ENCODE results near the gene TMEM183A.

Gene TMEM183A

GRCh38 chr1:203048086-203048485 is 40.9 kb downstream of the TMEM183A start:
- DNase-seq, result no peak

- no peak for DNase-seq
These were observed 41.4 kb downstream of the TMEM183A start for GRCh38 chr1:203048555-203049051.

GRCh38 chr1:203049077-203049476 is 41.9 kb downstream of the TMEM183A start:
- no peak for DNase-seq

- DNase-seq, result no peak
These were observed 42.5 kb downstream of the TMEM183A start for GRCh38 chr1:203049576-203050180.

GRCh38 chr1:203050826-203051225 is 43.7 kb downstream of the TMEM183A start:
- no peak for DNase-seq

DNA sequence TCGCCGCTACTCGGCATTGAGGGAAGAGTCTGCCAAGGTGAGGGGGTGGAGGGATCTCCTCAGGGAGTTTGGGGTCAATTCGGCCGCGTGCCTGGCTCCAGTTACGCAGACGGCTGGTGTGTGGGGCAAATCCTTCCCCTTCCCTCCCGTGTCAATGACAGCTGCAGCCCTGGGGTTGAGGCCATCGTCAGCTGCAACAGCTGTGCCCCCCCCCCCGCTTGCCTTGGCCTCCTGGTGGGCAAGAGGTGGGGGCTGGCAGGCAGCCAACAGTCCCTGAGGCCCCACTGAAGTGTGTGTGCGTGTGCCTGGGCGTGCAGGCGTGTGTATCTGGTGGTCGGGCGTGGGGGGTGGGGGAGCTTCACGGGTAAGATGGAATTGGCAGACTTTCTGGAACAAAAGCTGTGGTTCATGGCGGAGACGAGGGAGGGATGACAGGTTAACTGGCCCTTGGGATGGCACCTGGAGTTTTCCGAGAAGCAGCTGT is 44.7 kb downstream of the TMEM183A start:
- peak; percentile 79 for DNase-seq

DNA sequence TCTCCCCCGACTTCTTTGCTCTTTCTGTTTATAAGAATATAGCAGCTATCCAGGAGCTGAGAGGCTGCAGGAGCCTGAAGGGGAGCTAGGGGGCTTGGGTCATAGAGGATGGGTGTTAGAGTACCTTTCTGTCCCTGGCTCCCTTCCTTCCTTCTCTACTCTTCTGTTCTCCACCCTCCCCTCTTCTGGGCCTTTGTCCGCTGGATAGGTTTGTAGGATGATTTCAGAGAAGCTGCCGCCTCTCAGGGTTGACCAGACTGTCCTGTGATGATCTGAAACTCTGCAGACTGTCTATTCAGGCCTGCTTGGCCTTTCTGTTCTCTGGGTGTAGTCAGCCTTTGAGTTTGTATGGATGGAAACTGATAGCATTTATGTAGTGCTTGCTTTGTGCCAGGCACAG is 45.4 kb downstream of the TMEM183A start:
- DNase-seq, result no peak

GRCh38 chr1:203054184-203054583 is 47.0 kb downstream of the TMEM183A start:
- no peak for DNase-seq

DNA sequence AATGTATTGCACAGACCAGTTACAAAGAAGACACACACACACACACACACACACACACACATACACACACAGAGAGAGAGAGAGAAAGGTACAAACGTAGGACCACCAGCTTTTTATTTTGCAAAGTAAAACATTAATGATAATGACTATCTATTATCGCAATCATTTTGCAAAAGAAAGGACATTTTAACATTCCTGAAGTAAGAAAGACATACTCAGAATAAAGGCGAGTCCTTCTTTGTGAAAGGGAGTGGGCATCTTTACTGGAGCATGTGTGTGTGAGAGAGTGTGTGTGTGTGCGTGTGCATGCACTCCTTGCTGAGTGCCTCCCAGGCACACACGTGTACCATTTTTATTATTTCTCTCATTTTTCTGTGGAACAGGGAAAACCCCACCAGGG is 47.5 kb downstream of the TMEM183A start:
- DNase-seq, result no peak

DNA sequence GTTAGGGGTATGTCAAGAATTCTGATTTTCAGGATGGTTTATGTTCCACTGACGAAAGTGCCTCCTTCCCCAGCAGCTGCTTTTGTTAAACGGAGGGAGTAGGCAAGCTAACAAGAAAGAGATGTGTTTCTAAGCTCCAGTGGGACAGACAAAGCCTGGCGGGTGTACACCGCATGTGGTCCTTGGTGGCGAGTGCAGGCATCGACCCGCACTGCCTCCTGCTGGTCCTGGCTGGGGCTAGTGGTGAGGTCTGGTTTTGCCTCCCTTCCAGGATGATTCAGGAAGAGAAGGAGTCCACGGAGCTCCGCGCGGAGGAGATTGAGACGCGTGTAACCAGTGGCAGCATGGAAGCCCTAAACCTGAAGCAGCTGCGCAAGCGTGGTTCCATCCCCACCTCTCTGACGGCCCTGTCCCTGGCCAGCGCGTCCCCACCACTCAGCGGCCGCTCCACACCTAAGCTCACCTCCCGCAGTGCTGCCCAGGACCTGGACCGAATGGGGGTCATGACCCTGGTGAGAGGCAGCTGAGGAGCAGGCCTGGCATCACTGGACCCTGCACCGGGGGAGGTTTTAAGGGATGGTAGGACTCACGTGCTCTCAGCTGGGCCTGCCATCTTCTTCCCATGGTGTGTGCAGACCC is 48.1 kb downstream of the TMEM183A start:
- no peak for DNase-seq

DNA sequence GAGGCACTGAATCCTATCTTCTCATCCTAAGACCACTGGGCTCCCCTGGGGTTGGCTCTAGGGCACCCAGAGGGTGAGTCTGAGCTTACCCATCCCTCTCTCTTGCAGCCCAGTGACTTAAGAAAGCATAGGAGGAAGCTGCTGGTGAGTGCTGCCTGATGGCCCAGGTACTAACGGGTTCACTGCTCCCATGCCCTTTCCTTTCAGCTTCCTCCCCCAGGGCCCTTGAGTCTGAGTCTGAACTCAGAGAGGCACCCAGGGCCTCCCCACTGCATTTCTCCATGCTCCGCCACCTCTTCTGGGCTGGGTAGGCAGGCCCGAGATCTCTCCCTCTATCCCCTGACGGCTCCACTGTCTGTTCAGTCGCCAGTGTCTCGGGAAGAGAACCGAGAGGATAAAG is 48.8 kb downstream of the TMEM183A start:
- no peak for DNase-seq

- DNase-seq, result no peak
These were observed 49.3 kb downstream of the TMEM183A start for GRCh38 chr1:203056516-203056915.

DNA sequence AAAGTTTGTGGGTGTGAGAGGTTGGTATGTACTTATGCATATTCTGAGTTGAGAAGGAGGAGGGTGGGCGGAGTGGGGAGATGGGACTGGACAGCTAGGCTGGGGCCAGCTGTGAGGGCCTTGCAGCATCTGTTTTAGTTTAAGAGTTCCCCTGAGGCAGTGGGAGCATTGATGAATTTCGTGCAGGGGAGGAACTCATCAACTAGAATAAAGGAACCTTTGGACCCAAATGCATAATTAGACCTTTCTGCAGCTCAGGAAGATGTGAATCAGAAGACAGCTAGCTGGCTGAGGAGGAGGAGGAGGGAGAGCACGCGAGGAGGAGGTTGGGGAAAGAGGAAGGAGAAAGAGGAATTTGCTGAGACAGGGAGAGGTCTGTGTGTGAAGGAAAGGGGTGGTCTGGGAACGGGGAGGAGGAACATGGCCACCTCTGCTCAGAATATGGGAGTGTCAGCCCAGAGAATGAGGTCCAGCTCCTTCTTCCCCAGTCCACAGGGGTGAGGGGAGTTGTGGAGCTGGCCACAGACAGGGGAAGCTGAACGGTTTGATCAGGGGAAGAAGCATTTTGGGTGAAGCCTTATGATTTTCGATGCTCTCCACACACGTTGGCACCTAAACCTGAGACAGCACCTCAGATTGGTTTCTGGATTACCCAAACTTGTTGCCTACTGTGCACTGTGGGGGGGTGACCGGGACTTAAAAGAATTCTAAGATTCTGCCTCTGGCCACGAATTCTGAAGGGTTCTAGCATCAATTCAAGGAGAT is 50.9 kb downstream of the TMEM183A start:
- no peak for DNase-seq

DNA sequence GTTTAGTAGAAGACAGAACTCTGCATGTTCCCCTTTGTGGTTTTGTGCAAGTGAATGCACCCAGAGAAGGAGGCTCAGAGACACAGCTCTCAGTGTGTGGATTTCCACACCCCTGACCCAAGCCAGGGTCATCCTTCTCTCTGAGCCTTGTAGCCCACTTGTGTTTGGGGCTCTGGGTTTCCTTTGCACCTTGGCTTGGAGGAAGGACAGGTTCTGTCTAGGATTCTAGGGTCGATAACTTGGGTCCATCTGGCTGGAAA is 51.4 kb downstream of the TMEM183A start:
- no peak for DNase-seq

GRCh38 chr1:203059485-203059884 is 52.3 kb downstream of the TMEM183A start:
- DNase-seq, result no peak

- DNase-seq, result no peak
These were observed 52.9 kb downstream of the TMEM183A start for GRCh38 chr1:203060115-203060514.

- DNase-seq, result no peak
These were observed 56.1 kb downstream of the TMEM183A start for GRCh38 chr1:203063287-203063686.

DNA sequence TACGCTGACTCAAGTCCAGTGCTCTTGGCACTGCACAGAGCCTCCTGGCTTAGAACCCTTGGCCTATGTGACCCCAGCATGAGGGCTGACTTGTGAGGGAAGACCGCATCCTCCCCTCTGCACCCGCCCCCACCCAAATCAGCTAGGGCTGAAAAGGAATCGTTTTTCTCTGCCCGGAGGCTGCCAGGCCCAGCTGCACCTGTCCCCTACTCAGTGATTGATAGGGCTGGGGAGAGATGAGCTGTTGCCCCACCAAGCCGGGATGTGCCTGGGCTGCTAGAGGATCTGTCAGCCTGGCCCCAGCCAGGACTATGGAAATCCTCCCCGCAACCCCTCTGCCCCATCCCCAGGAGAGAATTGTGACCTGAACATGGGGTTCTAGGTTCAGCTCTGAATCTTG is 58.0 kb downstream of the TMEM183A start:
- no peak for DNase-seq

GRCh38 chr1:203065986-203066385 is 58.8 kb downstream of the TMEM183A start:
- DNase-seq, result no peak

DNA sequence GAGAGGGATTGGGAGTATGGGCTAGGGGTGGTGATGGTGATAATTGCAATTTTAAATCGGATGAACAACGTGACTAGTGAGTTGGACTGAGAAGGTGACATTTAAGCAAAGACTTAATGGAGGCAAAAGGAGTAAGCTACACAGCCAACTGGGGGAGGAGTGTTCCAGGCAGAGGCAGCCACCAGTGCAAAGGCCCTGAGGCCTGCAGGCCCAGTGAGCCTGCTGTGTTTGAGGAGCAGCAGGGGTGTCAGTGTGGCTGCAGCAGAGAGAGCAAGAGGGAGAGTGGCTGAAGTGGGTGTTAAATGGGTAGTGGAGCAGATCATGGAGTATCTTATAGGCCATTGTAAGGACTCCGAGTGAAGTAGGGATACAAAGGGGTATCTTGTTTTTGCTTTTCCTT is 59.8 kb downstream of the TMEM183A start:
- no peak for DNase-seq

DNA sequence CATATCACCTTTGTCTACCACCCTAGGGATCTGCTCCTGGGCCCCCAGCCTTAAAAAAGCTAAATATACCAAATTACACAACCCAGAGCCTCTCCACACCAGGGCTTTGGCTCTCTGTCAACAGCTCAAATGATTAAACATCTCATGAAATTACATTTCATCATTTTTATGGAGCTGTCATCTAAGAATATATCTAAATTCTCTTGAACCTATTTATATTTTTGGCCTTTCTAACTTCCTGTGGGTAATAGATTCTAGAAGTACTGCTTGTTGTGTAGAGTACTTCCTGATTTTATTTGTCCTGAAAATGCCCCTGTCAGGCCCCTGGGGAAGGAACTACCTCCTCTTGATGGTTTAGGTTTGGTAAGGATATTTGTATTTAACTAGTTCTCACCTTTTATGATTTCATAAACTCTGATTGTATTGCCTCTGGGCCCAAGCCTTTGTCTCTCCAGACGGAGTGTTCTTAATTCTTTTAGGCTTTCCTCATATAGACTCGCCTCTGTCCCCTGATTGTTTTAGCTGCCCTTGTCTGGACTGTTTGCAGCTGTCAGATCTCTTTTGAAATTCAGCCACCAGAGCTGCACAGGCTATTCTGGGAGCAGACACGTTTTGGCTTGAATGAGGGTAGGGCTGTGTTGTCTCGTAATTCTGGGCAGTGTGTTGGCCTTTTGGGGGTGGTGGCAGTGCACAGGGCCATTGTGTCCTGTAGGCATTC is 62.0 kb downstream of the TMEM183A start:
- DNase-seq, result no peak

GRCh38 chr1:203072002-203072602 is 64.9 kb downstream of the TMEM183A start:
- DNase-seq, result no peak

- no peak for DNase-seq
These were observed 65.7 kb downstream of the TMEM183A start for GRCh38 chr1:203072911-203073310.
